NB4 (cell line): ENCODE results near the gene DTX3.
"Not testable (repeated sequence)": the region's sequence is repeated elsewhere in the genome, so short reads cannot be mapped to it uniquely, and the experiment has no call there.

Experiments used
- DNase-seq: peaks from one replicate; pipeline ENCODE4 v3.0.0; 2010; ENCODE audit warnings: low read depth
- H3K4me3 ChIP-seq: one replicate; pipeline ENCODE4 v1.5.1; 2011; ENCODE audit warnings: mild to moderate bottlenecking, low read depth, low read length, moderate library complexity
- MYC ChIP-seq: IDR thresholded peaks from 2 replicates; pipeline ENCODE4 v1.6.1; 2011; ENCODE audit warnings: low read depth, low read length
- POLR2A ChIP-seq: IDR thresholded peaks from 2 replicates; pipeline ENCODE4 v1.6.1; 2011; ENCODE audit warnings: mild to moderate bottlenecking; ENCODE audit not compliant: insufficient read length; ENCODE audit errors: extremely low read depth
- TF ChIP-seq, protein P1 (sequence below): IDR thresholded peaks from 2 replicates; pipeline ENCODE4 v1.6.1; 2011; ENCODE audit warnings: low read depth, low read length
- TF ChIP-seq, protein P2 (sequence below): IDR thresholded peaks from one replicate; pipeline ENCODE4 v1.5.1; 2012; ENCODE audit warnings: low read depth, low read length

DTX3 gene, protein sequence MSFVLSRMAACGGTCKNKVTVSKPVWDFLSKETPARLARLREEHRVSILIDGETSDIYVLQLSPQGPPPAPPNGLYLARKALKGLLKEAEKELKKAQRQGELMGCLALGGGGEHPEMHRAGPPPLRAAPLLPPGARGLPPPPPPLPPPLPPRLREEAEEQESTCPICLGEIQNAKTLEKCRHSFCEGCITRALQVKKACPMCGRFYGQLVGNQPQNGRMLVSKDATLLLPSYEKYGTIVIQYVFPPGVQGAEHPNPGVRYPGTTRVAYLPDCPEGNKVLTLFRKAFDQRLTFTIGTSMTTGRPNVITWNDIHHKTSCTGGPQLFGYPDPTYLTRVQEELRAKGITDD

DNA sequence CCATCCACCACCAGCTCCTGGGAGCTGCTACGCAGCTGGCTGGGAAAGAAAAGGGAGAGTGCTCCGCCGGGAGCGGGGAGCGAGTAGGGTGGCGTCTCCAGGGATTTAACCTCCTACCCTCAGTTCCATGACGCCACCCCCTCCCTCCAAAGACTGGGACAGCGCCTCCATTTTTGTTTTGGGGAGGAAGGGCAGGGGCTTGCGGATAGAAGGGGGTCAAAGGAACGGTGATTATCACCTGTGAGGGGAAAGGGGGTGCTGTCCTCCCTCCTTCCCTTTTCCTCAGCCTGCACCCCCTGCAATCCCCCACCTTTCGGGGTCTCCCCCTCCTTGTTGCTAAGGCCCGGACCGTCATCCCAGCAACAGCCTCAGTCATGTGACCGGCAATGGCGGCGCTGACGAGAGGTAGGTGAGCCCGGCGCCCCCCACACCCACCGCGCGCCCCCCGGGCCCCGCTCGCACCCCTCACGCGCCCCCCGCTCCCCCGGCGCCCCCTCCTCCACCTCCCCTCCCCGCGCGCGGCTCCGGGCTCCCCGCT, at the start of gene DTX3:
Gene DTX3, plus strand, starts transcription at position 371 of the 538 bp plus-strand sequence. CDS start 1,694 bp downstream, outside the sequence.
- H3K4me3 ChIP-seq, result no peak within 1 kb of the TSS
- DNase-seq, result no peak
- TF ChIP-seq, protein P1, sequence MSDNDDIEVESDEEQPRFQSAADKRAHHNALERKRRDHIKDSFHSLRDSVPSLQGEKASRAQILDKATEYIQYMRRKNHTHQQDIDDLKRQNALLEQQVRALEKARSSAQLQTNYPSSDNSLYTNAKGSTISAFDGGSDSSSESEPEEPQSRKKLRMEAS, result no peak
- TF ChIP-seq, protein P2, sequence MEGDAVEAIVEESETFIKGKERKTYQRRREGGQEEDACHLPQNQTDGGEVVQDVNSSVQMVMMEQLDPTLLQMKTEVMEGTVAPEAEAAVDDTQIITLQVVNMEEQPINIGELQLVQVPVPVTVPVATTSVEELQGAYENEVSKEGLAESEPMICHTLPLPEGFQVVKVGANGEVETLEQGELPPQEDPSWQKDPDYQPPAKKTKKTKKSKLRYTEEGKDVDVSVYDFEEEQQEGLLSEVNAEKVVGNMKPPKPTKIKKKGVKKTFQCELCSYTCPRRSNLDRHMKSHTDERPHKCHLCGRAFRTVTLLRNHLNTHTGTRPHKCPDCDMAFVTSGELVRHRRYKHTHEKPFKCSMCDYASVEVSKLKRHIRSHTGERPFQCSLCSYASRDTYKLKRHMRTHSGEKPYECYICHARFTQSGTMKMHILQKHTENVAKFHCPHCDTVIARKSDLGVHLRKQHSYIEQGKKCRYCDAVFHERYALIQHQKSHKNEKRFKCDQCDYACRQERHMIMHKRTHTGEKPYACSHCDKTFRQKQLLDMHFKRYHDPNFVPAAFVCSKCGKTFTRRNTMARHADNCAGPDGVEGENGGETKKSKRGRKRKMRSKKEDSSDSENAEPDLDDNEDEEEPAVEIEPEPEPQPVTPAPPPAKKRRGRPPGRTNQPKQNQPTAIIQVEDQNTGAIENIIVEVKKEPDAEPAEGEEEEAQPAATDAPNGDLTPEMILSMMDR, result no peak
- TF ChIP-seq POLR2A (no peak), MYC (no peak)

DNA sequence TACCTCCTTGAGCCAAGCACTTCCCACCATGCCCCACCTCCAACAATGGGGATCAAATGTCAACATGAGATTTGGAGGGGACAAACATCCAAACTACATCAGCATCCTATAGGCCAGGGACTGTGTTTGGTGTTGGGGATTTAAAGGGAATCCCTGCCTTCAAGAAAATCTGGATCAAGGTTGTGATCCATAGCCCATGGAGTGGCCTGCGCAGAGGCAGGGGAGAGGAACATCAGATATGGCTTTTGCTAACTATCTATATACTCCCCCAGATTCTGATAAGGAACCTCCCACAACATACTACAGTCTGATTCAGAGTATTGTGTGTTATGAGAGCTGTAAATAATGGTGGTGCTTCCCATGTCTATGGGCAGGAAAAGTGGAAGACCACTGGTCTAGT, 49.7 kb upstream of the DTX3 start:
- H3K4me3 ChIP-seq, result no peak overlapping the region
- TF ChIP-seq POLR2A (no peak), MYC (no peak)
- TF ChIP-seq, protein P1, result no peak
- TF ChIP-seq, protein P2, result no peak
- DNase-seq, result no peak

DNA sequence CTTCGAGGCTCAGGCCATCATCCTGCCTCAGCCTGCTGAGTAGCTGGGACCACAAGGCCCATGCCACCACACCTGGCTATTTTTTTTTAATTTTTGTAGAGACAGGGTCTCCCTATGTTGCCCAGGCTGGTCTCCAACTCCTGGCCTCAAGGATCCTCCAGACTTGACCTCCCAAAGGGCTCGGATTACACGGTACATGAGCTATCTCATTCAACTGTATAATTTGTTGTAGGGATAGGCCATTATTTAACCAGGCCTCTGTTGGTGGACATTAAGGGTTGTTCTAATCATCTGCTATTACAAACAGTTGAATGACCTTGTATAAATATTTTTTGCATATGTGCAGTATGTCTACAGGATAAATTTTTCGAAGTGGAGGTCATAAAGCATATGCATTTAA, 45.8 kb upstream of the DTX3 start:
- H3K4me3 ChIP-seq, result no peak overlapping the region
- TF ChIP-seq MYC, result no peak
- TF ChIP-seq, protein P1, result no peak
- TF ChIP-seq, protein P2, result no peak
- no peak for TF ChIP-seq POLR2A
- DNase-seq, result no peak

DNA sequence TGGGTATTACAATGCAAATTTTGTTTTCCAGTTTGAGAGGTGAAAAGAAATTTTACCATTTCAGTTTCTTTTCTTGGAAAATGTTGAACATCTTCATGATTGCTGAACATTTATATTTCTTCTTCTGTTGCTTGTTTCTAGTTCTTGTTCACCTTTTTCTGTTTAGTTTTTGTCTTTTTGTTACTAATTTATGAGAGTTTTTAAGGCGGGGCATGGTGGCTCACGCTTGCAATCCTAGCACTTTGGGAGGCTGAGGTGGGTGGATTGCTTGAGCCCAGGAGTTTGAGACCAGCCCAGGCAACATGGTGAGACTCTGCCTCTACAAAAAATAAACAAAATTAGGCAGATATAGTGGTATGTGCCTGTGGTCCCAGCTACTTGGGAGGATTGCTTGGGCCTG, 44.1 kb upstream of the DTX3 start:
- no peak overlapping the region for H3K4me3 ChIP-seq
- TF ChIP-seq, protein P1, result no peak
- TF ChIP-seq, protein P2, result no peak
- DNase-seq, result no peak

DNA sequence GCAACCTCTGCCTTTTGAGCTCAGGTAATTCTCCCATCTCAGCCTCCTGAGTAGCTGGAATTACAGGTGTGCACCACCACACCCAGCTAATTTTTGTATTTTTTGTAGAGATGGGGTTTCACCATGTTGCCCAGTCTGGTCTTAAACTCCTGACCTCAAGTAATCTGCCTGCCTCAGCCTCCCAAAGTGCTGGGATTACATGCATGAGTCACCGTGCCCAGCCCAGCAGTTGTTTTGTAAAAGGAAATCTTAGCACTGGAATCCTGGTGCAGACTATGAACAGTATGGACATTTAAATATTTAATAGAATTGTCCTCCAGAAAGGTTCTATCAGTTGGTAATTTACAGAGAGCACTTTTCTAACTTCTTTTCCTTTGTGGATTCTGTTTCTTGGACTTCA, 43.5 kb upstream of the DTX3 start:
- not testable (repeated sequence) for DNase-seq

DNA sequence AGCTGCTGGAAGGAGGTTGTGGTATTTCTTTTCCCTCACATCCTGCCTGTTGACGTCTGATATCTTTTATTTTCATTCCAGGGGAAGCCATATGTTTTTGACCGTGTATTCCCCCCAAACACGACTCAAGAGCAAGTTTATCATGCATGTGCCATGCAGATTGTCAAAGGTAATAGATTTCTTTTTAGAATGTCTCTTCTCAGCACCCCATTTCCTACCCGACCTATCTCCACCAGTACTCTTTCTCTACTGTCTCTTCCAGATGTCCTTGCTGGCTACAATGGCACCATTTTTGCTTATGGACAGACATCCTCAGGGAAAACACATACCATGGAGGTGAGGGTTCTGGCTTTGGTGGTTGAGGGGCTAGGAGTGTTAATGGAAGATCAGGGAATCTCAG, 41.3 kb upstream of the DTX3 start:
- no peak for DNase-seq
- TF ChIP-seq, protein P2, result no peak
- TF ChIP-seq, protein P1, result no peak
- TF ChIP-seq MYC (no peak), POLR2A (no peak)

More for the DNA sequence above, 43.5 kb upstream of the DTX3 start:
- not testable (repeated sequence) for H3K4me3 ChIP-seq

More for the DNA sequence above, 41.3 kb upstream of the DTX3 start:
- H3K4me3 ChIP-seq, result no peak overlapping the region
